Measurements from ENCODE around the gene SP140L. TPM values are rescaled to one million over a fixed set of nuclear protein-coding genes. Genes with fewer than 3 reads are reported as not detected.

SP140L gene
- total and polyA plus RNA-seq, 10 of the 15 experiments (the other 5 are each of a cell fraction or from before 2014, with no cell fraction given) = 4.7 to 28.6 (median 15.0) TPM

- Histone ChIP-seq H3K9ac (ENCODE audit: control insufficient read depth, insufficient read depth, low read length) (no peak overlapping the region), H3K9me3 (replicated peaks; ENCODE audit: control insufficient read depth, insufficient read depth, low read length) (no peaks in the 10 kb centered on the region), H2AFZ (ENCODE audit: control insufficient read depth, low read depth, low read length) (no peak overlapping the region), H3K4me3 (no peak overlapping the region), H3K27ac (ENCODE audit: control insufficient read depth, insufficient read depth) (no peak overlapping the region), H4K20me1 (ENCODE audit: control insufficient read depth, insufficient read depth) (no peaks in the 10 kb centered on the region), H3K4me1 (ENCODE audit: control insufficient read depth, insufficient read depth, low read length) (peaks cover 6% of the 10 kb centered on the region), H3K79me2 (ENCODE audit: control insufficient read depth, insufficient read depth, low read length) (no peaks in the 10 kb centered on the region), H3K27me3 (replicated peaks in 1 of 2; ENCODE audit: control insufficient read depth in 2 of 2, insufficient read depth in 2 of 2, low read length in 1 of 2) (no peaks in the 10 kb centered on the region), H3K36me3 (ENCODE audit: control insufficient read depth in 2 of 2, insufficient read depth in 2 of 2, low read length in 1 of 2) (peaks cover 2 to 3% of the 10 kb centered on the region in 2 experiments; a peak in 3 of 4 replicates), H3K4me2 (ENCODE audit: control insufficient read depth, insufficient read depth) (no peak overlapping the region)
- ChIA-PET CTCF (no interaction called here), RAD21 (ENCODE audit: unreplicated experiment) (no interaction called here), SMC1A (ENCODE audit: uncharacterized antibody, unreplicated experiment) (no interaction called here), POLR2A (no interaction called here)
- WGBS (ENCODE audit: insufficient coverage, insufficient replicate concordance, low lambda C conversion rate, missing lambda C conversion rate) = 100% methylated on average over 2 of the region's 2 CpGs
- in situ Hi-C loops (cut with MboI) = no loop called here
- FAIRE-seq (no peak), ATAC-seq (no peak), DNase-seq (ENCODE audit: low read depth, low spot score) (no peak)
- no TSS peak for BruUV-seq (replicated peaks)
- intact Hi-C loops (cut with micrococcal nuclease; ENCODE audit: unreplicated experiment) = no loop called here
- TF ChIP-seq CEBPZ (IDR thresholded peaks at IDR 0.05; ENCODE audit: low read depth, low read length) (no peak), HDGF (IDR thresholded peaks at IDR 0.05) (no peak), SMARCA5 (IDR thresholded peaks at IDR 0.05) (no peak), PBX3 (IDR thresholded peaks at IDR 0.05; ENCODE audit: insufficient replicate concordance, low read depth, low read length) (no peak), SKIL (IDR thresholded peaks at IDR 0.05; ENCODE audit: low read depth, poor library complexity, severe bottlenecking) (no peak), PKNOX1 (IDR thresholded peaks at IDR 0.05) (no peak), TAF1 (IDR thresholded peaks at IDR 0.05; ENCODE audit: borderline replicate concordance, low read depth, low read length) (no peak), NR2F1 (conservative IDR thresholded peaks at IDR 0.05) (no peak), CBFB (IDR thresholded peaks at IDR 0.05; ENCODE audit: low read depth) (no peak), ZNF24 (IDR thresholded peaks at IDR 0.05) (no peak), YY1 (IDR thresholded peaks at IDR 0.05; ENCODE audit: low read depth, low read length) (no peak)
- TF ChIP-seq, protein P1, sequence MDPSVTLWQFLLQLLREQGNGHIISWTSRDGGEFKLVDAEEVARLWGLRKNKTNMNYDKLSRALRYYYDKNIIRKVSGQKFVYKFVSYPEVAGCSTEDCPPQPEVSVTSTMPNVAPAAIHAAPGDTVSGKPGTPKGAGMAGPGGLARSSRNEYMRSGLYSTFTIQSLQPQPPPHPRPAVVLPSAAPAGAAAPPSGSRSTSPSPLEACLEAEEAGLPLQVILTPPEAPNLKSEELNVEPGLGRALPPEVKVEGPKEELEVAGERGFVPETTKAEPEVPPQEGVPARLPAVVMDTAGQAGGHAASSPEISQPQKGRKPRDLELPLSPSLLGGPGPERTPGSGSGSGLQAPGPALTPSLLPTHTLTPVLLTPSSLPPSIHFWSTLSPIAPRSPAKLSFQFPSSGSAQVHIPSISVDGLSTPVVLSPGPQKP (IDR thresholded peaks at IDR 0.05; ENCODE audit: low read depth, low read length) = no peak
Observed at GRCh38 chr2:230282936-230283335, 44.1 kb upstream of the SP140L start.

Measured in GM12878 (cell line).